ENCODE measurements around the gene CBLC. TPM values are rescaled to one million over a fixed set of nuclear protein-coding genes. Genes with fewer than 3 reads are reported as not detected.

The CBLC gene
- total RNA-seq (2014; rRNA removed; shearing (Covaris generic)) (not detected in 2 replicates), polyA plus RNA-seq (2016; fragmentation: Nextera tagmentation; extraction: Ambion mirVana) (not detected in 2 replicates)

GRCh38 chr19:44777715-44778347 lies at the start of gene CBLC:
Gene CBLC (plus strand): TSS chr19:44777890. CDS start chr19:44777932, 42 bp downstream.
- H4K20me1 ChIP-seq (ENCODE audit: insufficient read depth) = no peaks in the 10 kb centered on the region
- no peaks in the 10 kb centered on the region for H3K36me3 ChIP-seq (ENCODE audit: low read depth)
- no peaks in the 10 kb centered on the region for H3K27me3 ChIP-seq (replicated peaks; ENCODE audit: insufficient read depth)
- no peaks in the 10 kb centered on the region for H3K79me2 ChIP-seq (ENCODE audit: insufficient read depth)
- peak within 1 kb of the TSS; percentile 43 for H2AFZ ChIP-seq
- H3K4me3 ChIP-seq = no peak within 1 kb of the TSS
- WGBS, 2 experiments (ENCODE audit: low coverage in 1 of 2, low lambda C conversion rate in 2 of 2, missing lambda C conversion rate in 2 of 2) = 12 to 17% methylated on average over 45 to 47 of the region's 47 CpGs
- H3K4me1 ChIP-seq (ENCODE audit: insufficient read depth) = peaks cover 19% of the 10 kb centered on the region
- DNase-seq = peak; percentile 8
- H3K27ac ChIP-seq = no peak within 1 kb of the TSS
- no peaks in the 10 kb centered on the region for H3K9me2 ChIP-seq (ENCODE audit: insufficient read depth)
- in situ Hi-C loops (cut with MboI) = no loop called here
- TF ChIP-seq EZH2phosphoT487 (IDR thresholded peaks at IDR 0.05; ENCODE audit: insufficient read depth, low read depth) = no peak
- no peak for TF ChIP-seq EZH2 (IDR thresholded peaks at IDR 0.05; ENCODE audit: insufficient read depth, poor library complexity, severe bottlenecking)
- no peak within 1 kb of the TSS for H3K9ac ChIP-seq
- no peak within 1 kb of the TSS for H3K4me2 ChIP-seq (ENCODE audit: unreplicated experiment)
- H3K9me3 ChIP-seq (ENCODE audit: low read depth) = no peaks in the 10 kb centered on the region
- peaks cover 5% of the 10 kb centered on the region; the same call in 1 of the 2 replicates for H3F3A ChIP-seq (ENCODE audit: insufficient read depth)

- no peak overlapping the region for H3K4me2 ChIP-seq (ENCODE audit: unreplicated experiment)
- DNase-seq = no peak
- H3K4me1 ChIP-seq (ENCODE audit: insufficient read depth) = peaks cover 11% of the 10 kb centered on the region
- H3K9me2 ChIP-seq (ENCODE audit: insufficient read depth) = no peaks in the 10 kb centered on the region
- H3F3A ChIP-seq (ENCODE audit: insufficient read depth) = no peaks in the 10 kb centered on the region
- TF ChIP-seq EZH2 (IDR thresholded peaks at IDR 0.05; ENCODE audit: insufficient read depth, poor library complexity, severe bottlenecking) = no peak
- no peak for TF ChIP-seq EZH2phosphoT487 (IDR thresholded peaks at IDR 0.05; ENCODE audit: insufficient read depth, low read depth)
- WGBS, 2 experiments (ENCODE audit: low coverage in 1 of 2, low lambda C conversion rate in 2 of 2, missing lambda C conversion rate in 2 of 2) = 70 to 77% methylated on average over 6 of the region's 6 CpGs
- no peak overlapping the region for H3K27ac ChIP-seq
- no peak overlapping the region for H3K9ac ChIP-seq
- H3K9me3 ChIP-seq (ENCODE audit: low read depth) = no peaks in the 10 kb centered on the region
- no peak overlapping the region for H3K4me3 ChIP-seq
- H3K79me2 ChIP-seq (ENCODE audit: insufficient read depth) = no peaks in the 10 kb centered on the region
- H3K27me3 ChIP-seq (replicated peaks; ENCODE audit: insufficient read depth) = no peaks in the 10 kb centered on the region
- no peaks in the 10 kb centered on the region for H3K36me3 ChIP-seq (ENCODE audit: low read depth)
- no peaks in the 10 kb centered on the region for H4K20me1 ChIP-seq (ENCODE audit: insufficient read depth)
- no peak overlapping the region for H2AFZ ChIP-seq
- in situ Hi-C loops (cut with MboI) = no loop called here
Measured at GRCh38 chr19:44728178-44728577, 49.5 kb upstream of the CBLC start.

DNA sequence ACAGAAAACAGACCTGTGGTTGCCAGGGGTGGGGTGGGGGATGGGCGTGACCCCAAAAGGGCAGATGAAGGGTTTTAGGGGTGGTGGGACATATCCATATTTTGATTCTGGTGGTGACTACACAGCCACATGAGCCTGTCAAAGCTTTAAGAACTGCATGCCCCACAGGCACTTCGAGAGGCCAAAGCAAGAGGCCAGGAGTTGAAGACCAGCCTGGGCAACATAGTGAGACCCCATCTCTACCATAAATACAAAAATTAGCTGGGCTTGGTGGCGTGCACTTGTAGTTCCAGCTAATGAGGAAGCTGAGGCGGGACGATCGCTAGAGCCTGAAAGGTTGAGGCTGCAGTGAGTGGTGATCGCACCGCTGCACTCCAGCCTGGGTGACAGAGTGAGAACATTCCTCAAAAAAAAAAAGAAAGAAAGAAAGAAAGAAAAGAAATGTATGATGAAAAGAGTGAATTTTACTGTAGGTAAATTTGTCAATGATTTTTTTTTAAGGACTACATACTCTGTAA lies 48.1 kb upstream of the CBLC start:
- Histone ChIP-seq H3K27ac (no peak overlapping the region), H3K79me2 (ENCODE audit: insufficient read depth) (no peaks in the 10 kb centered on the region), H3K9me3 (ENCODE audit: low read depth) (no peaks in the 10 kb centered on the region), H2AFZ (no peak overlapping the region), H4K20me1 (ENCODE audit: insufficient read depth) (no peaks in the 10 kb centered on the region), H3F3A (ENCODE audit: insufficient read depth) (no peaks in the 10 kb centered on the region), H3K4me3 (no peak overlapping the region), H3K4me2 (ENCODE audit: unreplicated experiment) (no peak overlapping the region), H3K9ac (no peak overlapping the region), H3K9me2 (ENCODE audit: insufficient read depth) (no peaks in the 10 kb centered on the region), H3K36me3 (ENCODE audit: low read depth) (no peaks in the 10 kb centered on the region), H3K27me3 (replicated peaks; ENCODE audit: insufficient read depth) (no peaks in the 10 kb centered on the region), H3K4me1 (ENCODE audit: insufficient read depth) (peaks cover 5% of the 10 kb centered on the region)
- no peak for DNase-seq
- TF ChIP-seq EZH2 (IDR thresholded peaks at IDR 0.05; ENCODE audit: insufficient read depth, poor library complexity, severe bottlenecking) (no peak), EZH2phosphoT487 (IDR thresholded peaks at IDR 0.05; ENCODE audit: insufficient read depth, low read depth) (no peak)
- WGBS, 2 experiments (ENCODE audit: low coverage in 1 of 2, low lambda C conversion rate in 2 of 2, missing lambda C conversion rate in 2 of 2) = 90 to 91% methylated on average over 8 of the region's 8 CpGs
- in situ Hi-C loops (cut with MboI) = no loop called here

GRCh38 chr19:44731081-44731480 lies 46.6 kb upstream of the CBLC start:
- Histone ChIP-seq H3K27ac (no peak overlapping the region), H3K36me3 (ENCODE audit: low read depth) (no peaks in the 10 kb centered on the region), H3K4me3 (no peak overlapping the region), H3K9ac (no peak overlapping the region), H2AFZ (no peak overlapping the region), H3K27me3 (replicated peaks; ENCODE audit: insufficient read depth) (no peaks in the 10 kb centered on the region), H3K4me1 (ENCODE audit: insufficient read depth) (peaks cover 10% of the 10 kb centered on the region; the same call in 1 of the 2 replicates), H3K4me2 (ENCODE audit: unreplicated experiment) (no peak overlapping the region), H3K79me2 (ENCODE audit: insufficient read depth) (no peaks in the 10 kb centered on the region), H3K9me3 (ENCODE audit: low read depth) (no peaks in the 10 kb centered on the region), H3F3A (ENCODE audit: insufficient read depth) (0 out of 2 replicates have a peak, but pooled peaks cover 2% of the 10 kb centered on the region), H3K9me2 (ENCODE audit: insufficient read depth) (no peaks in the 10 kb centered on the region), H4K20me1 (ENCODE audit: insufficient read depth) (no peaks in the 10 kb centered on the region)
- TF ChIP-seq EZH2phosphoT487 (IDR thresholded peaks at IDR 0.05; ENCODE audit: insufficient read depth, low read depth) (no peak), EZH2 (IDR thresholded peaks at IDR 0.05; ENCODE audit: insufficient read depth, poor library complexity, severe bottlenecking) (no peak)
- in situ Hi-C loops (cut with MboI) = no loop called here
- no peak for DNase-seq
- 91 to 94% methylated on average over 5 of the region's 5 CpGs for WGBS, 2 experiments (ENCODE audit: low coverage in 1 of 2, low lambda C conversion rate in 2 of 2, missing lambda C conversion rate in 2 of 2)
